HFF-Myc (cell line): Measurements from ENCODE around the gene VPREB1.
"Not testable (repeated sequence)": the region's sequence is repeated elsewhere in the genome, so short reads cannot be mapped to it uniquely, and the experiment has no call there.

Source experiments
- DNase-seq: peaks from one replicate; pipeline ENCODE4 v3.0.0-alpha.2; 2011; ENCODE audit warnings: low read depth; ENCODE audit errors: extremely low read depth
- H3K4me3 ChIP-seq: replicated peaks from 2 replicates; pipeline ENCODE4 v1.5.1; 2011; ENCODE audit warnings: low read depth, mild to moderate bottlenecking, control low read depth, low read length

Gene VPREB1

DNA sequence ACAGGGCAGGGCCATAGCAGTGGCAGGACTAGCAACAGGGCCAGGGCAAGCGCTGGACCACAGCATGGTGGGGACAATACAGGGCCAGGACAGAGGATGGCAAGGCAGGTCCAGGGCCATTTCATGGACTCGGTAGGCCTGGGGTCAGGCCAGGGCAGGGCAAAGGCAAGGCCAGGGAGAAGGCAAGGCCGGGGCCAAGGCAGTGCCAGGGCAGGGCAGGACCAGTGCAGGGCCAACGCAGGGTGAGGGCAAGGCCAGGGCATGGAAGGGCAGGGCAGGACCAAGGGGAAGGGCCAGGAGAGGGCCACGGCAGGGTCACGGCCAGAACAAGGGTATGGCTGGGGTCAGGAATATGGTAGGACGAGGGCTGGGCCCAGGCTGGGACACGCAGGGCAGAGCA, 45.1 kb downstream of the VPREB1 start:
- not testable (repeated sequence) for DNase-seq, H3K4me3 ChIP-seq

- not testable (repeated sequence) for DNase-seq, H3K4me3 ChIP-seq
Measured at GRCh38 chr22:22291129-22291806, 46.7 kb downstream of the VPREB1 start.

- not testable (repeated sequence) for DNase-seq, H3K4me3 ChIP-seq
Measured at GRCh38 chr22:22292656-22293055, 48.1 kb downstream of the VPREB1 start.

DNA sequence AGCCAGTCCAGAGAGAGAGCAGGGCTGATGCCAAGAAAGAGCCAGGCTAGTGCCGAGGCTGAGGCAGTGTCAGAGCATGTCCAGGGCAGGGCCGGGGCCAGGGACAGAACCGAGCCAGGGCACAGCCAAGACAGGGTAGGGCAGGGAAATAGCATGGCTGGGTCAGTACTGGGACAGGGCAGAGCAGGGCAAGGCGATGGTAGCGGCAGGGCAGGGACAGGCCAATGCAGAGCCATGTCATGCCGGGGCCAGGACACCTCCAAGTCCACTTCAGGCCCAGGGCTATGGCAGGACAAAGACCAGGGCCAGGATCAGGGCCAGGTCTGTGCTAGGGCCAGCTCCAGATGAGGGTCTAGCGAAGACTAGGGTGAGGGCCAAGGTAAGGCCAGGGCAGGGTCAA, 48.9 kb downstream of the VPREB1 start:
- DNase-seq, H3K4me3 ChIP-seq: not testable (repeated sequence)

GRCh38 chr22:22294641-22295040, 50.1 kb downstream of the VPREB1 start:
- H3K4me3 ChIP-seq, result not testable (repeated sequence)

More at GRCh38 chr22:22294641-22295040, 50.1 kb downstream of the VPREB1 start:
- DNase-seq, result not testable (repeated sequence)
